ENCODE data around the gene SPATS1.
"Not testable (repeated sequence)": the region's sequence is repeated elsewhere in the genome, so short reads cannot be mapped to it uniquely, and the experiment has no call there.

GRCh38 chr6:44350650-44350994, 8.2 kb downstream of the SPATS1 start:
- TF ChIP-seq POLR2A, POLR2AphosphoS5 (IDR thresholded peaks at IDR 0.05): not testable (repeated sequence)

Measured in suprapubic skin (tissue), 4 donors.